ENCODE results near the gene UGT3A2. TPM values are rescaled to one million over a fixed set of nuclear protein-coding genes. Genes with fewer than 3 reads are reported as not detected.

UGT3A2 gene
- total RNA-seq, 1 donor from 2014 or later, result 0.67 TPM

GRCh38 chr5:36009698-36010097, 57.0 kb downstream of the UGT3A2 start:
- DNase-seq (ENCODE audit: low spot score, unreplicated experiment), result no peak
- Mint-ChIP-seq H3K4me3 (ENCODE audit: low read depth) (no peak overlapping the region), H3K4me1 (ENCODE audit: low read depth) (no peaks in the 10 kb centered on the region), H3K9me3 (ENCODE audit: low read depth) (peaks cover 33% of the 10 kb centered on the region), H3K27me3 (no peaks in the 10 kb centered on the region), H3K27ac (no peak overlapping the region), H3K36me3 (ENCODE audit: insufficient read depth) (peaks cover 2% of the 10 kb centered on the region)
- TF ChIP-seq, protein P1, sequence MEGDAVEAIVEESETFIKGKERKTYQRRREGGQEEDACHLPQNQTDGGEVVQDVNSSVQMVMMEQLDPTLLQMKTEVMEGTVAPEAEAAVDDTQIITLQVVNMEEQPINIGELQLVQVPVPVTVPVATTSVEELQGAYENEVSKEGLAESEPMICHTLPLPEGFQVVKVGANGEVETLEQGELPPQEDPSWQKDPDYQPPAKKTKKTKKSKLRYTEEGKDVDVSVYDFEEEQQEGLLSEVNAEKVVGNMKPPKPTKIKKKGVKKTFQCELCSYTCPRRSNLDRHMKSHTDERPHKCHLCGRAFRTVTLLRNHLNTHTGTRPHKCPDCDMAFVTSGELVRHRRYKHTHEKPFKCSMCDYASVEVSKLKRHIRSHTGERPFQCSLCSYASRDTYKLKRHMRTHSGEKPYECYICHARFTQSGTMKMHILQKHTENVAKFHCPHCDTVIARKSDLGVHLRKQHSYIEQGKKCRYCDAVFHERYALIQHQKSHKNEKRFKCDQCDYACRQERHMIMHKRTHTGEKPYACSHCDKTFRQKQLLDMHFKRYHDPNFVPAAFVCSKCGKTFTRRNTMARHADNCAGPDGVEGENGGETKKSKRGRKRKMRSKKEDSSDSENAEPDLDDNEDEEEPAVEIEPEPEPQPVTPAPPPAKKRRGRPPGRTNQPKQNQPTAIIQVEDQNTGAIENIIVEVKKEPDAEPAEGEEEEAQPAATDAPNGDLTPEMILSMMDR (IDR thresholded peaks at IDR 0.05; ENCODE audit: unreplicated experiment), result no peak

DNA sequence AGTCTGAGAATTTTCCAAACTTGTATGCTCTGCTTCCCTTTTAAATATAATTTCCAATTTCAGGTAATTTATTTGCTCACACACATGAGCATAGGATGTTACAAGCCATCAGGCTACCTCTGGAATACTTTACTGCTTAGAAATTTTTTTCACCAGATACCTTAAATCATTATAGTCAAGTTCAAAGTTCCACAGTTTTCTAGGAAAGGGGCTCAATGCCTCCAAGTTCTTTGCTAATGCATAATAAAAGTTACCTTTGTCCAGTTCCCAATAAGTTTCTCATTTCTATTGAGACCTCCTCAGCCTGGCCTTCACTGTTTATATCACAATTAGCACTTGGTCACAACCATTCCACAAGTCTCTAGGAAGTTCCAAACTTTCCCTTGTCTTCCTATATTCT, 59.3 kb downstream of the UGT3A2 start:
- no peak overlapping the region for H3K27ac Mint-ChIP-seq
- peaks cover 2% of the 10 kb centered on the region for H3K36me3 Mint-ChIP-seq (ENCODE audit: insufficient read depth)
- no peaks in the 10 kb centered on the region for H3K27me3 Mint-ChIP-seq
- TF ChIP-seq, protein P1 (IDR thresholded peaks at IDR 0.05; ENCODE audit: unreplicated experiment), result no peak
- H3K4me3 Mint-ChIP-seq (ENCODE audit: low read depth), result no peak overlapping the region
- peaks cover 15% of the 10 kb centered on the region for H3K9me3 Mint-ChIP-seq (ENCODE audit: low read depth)
- no peaks in the 10 kb centered on the region for H3K4me1 Mint-ChIP-seq (ENCODE audit: low read depth)
- no peak for DNase-seq (ENCODE audit: low spot score, unreplicated experiment)

- no peak overlapping the region for H3K4me3 Mint-ChIP-seq (ENCODE audit: low read depth)
- H3K36me3 Mint-ChIP-seq (ENCODE audit: insufficient read depth), result peaks cover 2% of the 10 kb centered on the region
- DNase-seq (ENCODE audit: low spot score, unreplicated experiment), result no peak
- TF ChIP-seq, protein P1 (IDR thresholded peaks at IDR 0.05; ENCODE audit: unreplicated experiment), result no peak
- H3K4me1 Mint-ChIP-seq (ENCODE audit: low read depth), result no peaks in the 10 kb centered on the region
- no peak overlapping the region for H3K27ac Mint-ChIP-seq
- H3K9me3 Mint-ChIP-seq (ENCODE audit: low read depth), result peaks cover 15% of the 10 kb centered on the region
- H3K27me3 Mint-ChIP-seq, result no peaks in the 10 kb centered on the region
These were observed 60.5 kb downstream of the UGT3A2 start for GRCh38 chr5:36006163-36006562.

DNA sequence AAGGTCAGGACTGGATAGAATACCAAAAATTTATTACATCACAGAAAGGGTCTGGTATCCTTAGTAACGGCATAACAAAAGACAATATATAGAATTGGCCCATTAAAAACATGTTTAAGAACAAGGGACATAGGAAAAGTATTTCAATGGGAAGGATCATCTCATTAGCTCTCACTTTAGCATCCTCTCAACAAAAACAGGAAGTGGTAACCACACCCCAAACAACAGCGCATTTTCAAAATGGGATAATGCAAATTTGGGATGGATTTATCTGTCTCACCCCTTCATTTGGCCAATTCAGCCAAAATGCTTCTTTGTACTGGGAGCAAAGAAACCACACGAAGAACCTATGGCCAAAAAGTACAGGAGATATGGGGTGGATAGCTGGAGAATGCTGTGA, 65.7 kb downstream of the UGT3A2 start:
- DNase-seq (ENCODE audit: low spot score, unreplicated experiment), result no peak
- no peak overlapping the region for H3K27ac Mint-ChIP-seq
- H3K4me3 Mint-ChIP-seq (ENCODE audit: low read depth), result no peak overlapping the region
- H3K27me3 Mint-ChIP-seq, result no peaks in the 10 kb centered on the region
- TF ChIP-seq, protein P1 (IDR thresholded peaks at IDR 0.05; ENCODE audit: unreplicated experiment), result no peak
- no peaks in the 10 kb centered on the region for H3K36me3 Mint-ChIP-seq (ENCODE audit: insufficient read depth)
- no peaks in the 10 kb centered on the region for H3K4me1 Mint-ChIP-seq (ENCODE audit: low read depth)
- no peaks in the 10 kb centered on the region for H3K9me3 Mint-ChIP-seq (ENCODE audit: low read depth)

GRCh38 chr5:35999547-35999946, 67.1 kb downstream of the UGT3A2 start:
- H3K36me3 Mint-ChIP-seq (ENCODE audit: insufficient read depth), result no peaks in the 10 kb centered on the region
- H3K9me3 Mint-ChIP-seq (ENCODE audit: low read depth), result no peaks in the 10 kb centered on the region
- TF ChIP-seq, protein P1 (IDR thresholded peaks at IDR 0.05; ENCODE audit: unreplicated experiment), result no peak
- no peaks in the 10 kb centered on the region for H3K27me3 Mint-ChIP-seq
- DNase-seq (ENCODE audit: low spot score, unreplicated experiment), result no peak
- H3K4me3 Mint-ChIP-seq (ENCODE audit: low read depth), result no peak overlapping the region
- no peak overlapping the region for H3K27ac Mint-ChIP-seq
- H3K4me1 Mint-ChIP-seq (ENCODE audit: low read depth), result no peaks in the 10 kb centered on the region

Measured in progenitor cell of endocrine pancreas (in vitro differentiated cells).